HUES6 (cell line): ENCODE data around the gene MRPS23.

Experiments
- H3K27ac ChIP-seq: 2 replicates; pipeline ENCODE4 v1.7.0; 2013; ENCODE audit warnings: low read depth, mild to moderate bottlenecking, low read length, inconsistent platforms
- H3K27me3 ChIP-seq: 2 replicates; pipeline ENCODE4 v1.6.1; 2013; ENCODE audit warnings: low read length; ENCODE audit not compliant: control insufficient read depth, insufficient read depth
- H3K36me3 ChIP-seq: 2 replicates; pipeline ENCODE4 v1.6.1; 2013; ENCODE audit warnings: low read length; ENCODE audit not compliant: control insufficient read depth, insufficient read depth
- H3K4me1 ChIP-seq: 2 replicates; pipeline ENCODE4 v1.6.1; 2013; ENCODE audit warnings: low read length; ENCODE audit not compliant: control insufficient read depth, insufficient read depth
- H3K4me3 ChIP-seq: 2 replicates; pipeline ENCODE4 v1.5.1; 2013; ENCODE audit warnings: low read depth, low read length
- H3K9ac ChIP-seq: one replicate; pipeline ENCODE4 v1.6.1; 2013; ENCODE audit warnings: mild to moderate bottlenecking, low read length
- H3K9me3 ChIP-seq: 2 replicates; pipeline ENCODE4 v1.6.1; 2013; ENCODE audit warnings: low read depth, low read length; ENCODE audit not compliant: control insufficient read depth, insufficient read depth

The MRPS23 gene

GRCh38 chr17:57809879-57810278, 40.0 kb downstream of the MRPS23 start:
- H3K9ac ChIP-seq, result no peak overlapping the region
- H3K27me3 ChIP-seq, result no peaks in the 10 kb centered on the region
- H3K36me3 ChIP-seq, result no peaks in the 10 kb centered on the region
- H3K4me3 ChIP-seq, result no peak overlapping the region
- H3K27ac ChIP-seq, result no peak overlapping the region
- H3K9me3 ChIP-seq, result no peaks in the 10 kb centered on the region
- H3K4me1 ChIP-seq, result 0 out of 2 replicates have a peak, but pooled peaks cover 5% of the 10 kb centered on the region

- no peak overlapping the region for H3K9ac ChIP-seq
- no peaks in the 10 kb centered on the region for H3K9me3 ChIP-seq
- no peaks in the 10 kb centered on the region for H3K27me3 ChIP-seq
- H3K4me1 ChIP-seq, result 0 out of 2 replicates have a peak, but pooled peaks cover 5% of the 10 kb centered on the region
- H3K27ac ChIP-seq, result no peak overlapping the region
- no peak overlapping the region for H3K4me3 ChIP-seq
- H3K36me3 ChIP-seq, result no peaks in the 10 kb centered on the region
Measured at GRCh38 chr17:57808882-57809281, 41.0 kb downstream of the MRPS23 start.

GRCh38 chr17:57806167-57806830, 43.5 kb downstream of the MRPS23 start:
- Histone ChIP-seq H3K27ac (no peak overlapping the region), H3K36me3 (no peaks in the 10 kb centered on the region), H3K9me3 (peaks cover 2% of the 10 kb centered on the region; the same call in 1 of the 2 replicates), H3K4me3 (no peak overlapping the region), H3K9ac (no peak overlapping the region), H3K27me3 (no peaks in the 10 kb centered on the region), H3K4me1 (0 out of 2 replicates have a peak, but pooled peaks cover 10% of the 10 kb centered on the region)

GRCh38 chr17:57803021-57803420, 46.8 kb downstream of the MRPS23 start:
- no peak overlapping the region for H3K9ac ChIP-seq
- H3K27ac ChIP-seq, result no peak overlapping the region
- H3K4me1 ChIP-seq, result 0 out of 2 replicates have a peak, but pooled peaks cover 4% of the 10 kb centered on the region
- H3K9me3 ChIP-seq, result peaks cover 9% of the 10 kb centered on the region; the same call in 1 of the 2 replicates
- H3K4me3 ChIP-seq, result no peak overlapping the region
- H3K36me3 ChIP-seq, result no peaks in the 10 kb centered on the region
- no peaks in the 10 kb centered on the region for H3K27me3 ChIP-seq

GRCh38 chr17:57801044-57801711, 48.7 kb downstream of the MRPS23 start:
- peaks cover 9% of the 10 kb centered on the region; the same call in 1 of the 2 replicates for H3K9me3 ChIP-seq
- 0 out of 2 replicates have a peak, but pooled peaks cover 4% of the 10 kb centered on the region for H3K4me1 ChIP-seq
- no peak overlapping the region for H3K4me3 ChIP-seq
- no peak overlapping the region for H3K9ac ChIP-seq
- H3K36me3 ChIP-seq, result no peaks in the 10 kb centered on the region
- H3K27ac ChIP-seq, result no peak overlapping the region
- no peaks in the 10 kb centered on the region for H3K27me3 ChIP-seq

GRCh38 chr17:57794841-57795240, 55.0 kb downstream of the MRPS23 start:
- no peaks in the 10 kb centered on the region for H3K27me3 ChIP-seq
- no peak overlapping the region for H3K4me3 ChIP-seq
- no peaks in the 10 kb centered on the region for H3K4me1 ChIP-seq
- no peaks in the 10 kb centered on the region for H3K36me3 ChIP-seq
- H3K27ac ChIP-seq, result no peak overlapping the region
- no peak overlapping the region for H3K9ac ChIP-seq
- H3K9me3 ChIP-seq, result no peaks in the 10 kb centered on the region

- no peak overlapping the region for H3K4me3 ChIP-seq
- H3K9me3 ChIP-seq, result no peaks in the 10 kb centered on the region
- peaks cover 20% of the 10 kb centered on the region for H3K27me3 ChIP-seq
- H3K4me1 ChIP-seq, result peaks cover 10% of the 10 kb centered on the region; the same call in 1 of the 2 replicates
- no peaks in the 10 kb centered on the region for H3K36me3 ChIP-seq
- no peak overlapping the region for H3K9ac ChIP-seq
- no peak overlapping the region for H3K27ac ChIP-seq
Measured at GRCh38 chr17:57788725-57789124, 61.1 kb downstream of the MRPS23 start.

- no peak overlapping the region for H3K4me3 ChIP-seq
- H3K27ac ChIP-seq, result no peak overlapping the region
- peaks cover 28% of the 10 kb centered on the region for H3K4me1 ChIP-seq
- H3K27me3 ChIP-seq, result peaks cover 22% of the 10 kb centered on the region
- no peak overlapping the region for H3K9ac ChIP-seq
- H3K36me3 ChIP-seq, result no peaks in the 10 kb centered on the region
- no peaks in the 10 kb centered on the region for H3K9me3 ChIP-seq
Measured at GRCh38 chr17:57785022-57785421, 64.8 kb downstream of the MRPS23 start.
